K562 (cell line): ENCODE data around the gene HMGB3. TPM values are rescaled to one million over a fixed set of nuclear protein-coding genes. Genes with fewer than 3 reads are reported as not detected.

ENCODE experiments used
- ATAC-seq: fragments of 200-7000 bp; cut with Tn5 transposase; 3 replicates; pipeline ENCODE4 v1.9.1; 2020; ENCODE audit warnings: moderate library complexity
- BruUV-seq: library from RNA; stranded (reverse); fragments of 400-500 nt; replicated peaks from 2 replicates; lab custom pipeline; 2021; lab: Mats Ljungman, UMichigan
- CTCF ChIA-PET: fragments of 300-600 bp; formaldehyde crosslinking; extraction: SDS; loops from one replicate; lab custom pipeline; 2021; ENCODE audit warnings: low intra/inter-chr PET ratio; lab: Yijun Ruan, JAX
- POLR2A ChIA-PET: fragments of 300-600, 350-650 bp; sonication (Branson Sonifier 250); formaldehyde crosslinking; extraction: SDS; loops from one replicate; lab custom pipeline; 2021; ENCODE audit warnings: antibody characterized with exemption, inconsistent platforms; lab: Yijun Ruan, JAX
- DNase-seq, 4 experiments: peaks; one replicate each; pipeline versions ENCODE4 v3.0.0 to v3.0.0-alpha.2; 2011 to 2018; ENCODE audit warnings: low spot score in 3 of 4, mixed read lengths in 3 of 4; ENCODE audit errors: extremely low read depth in 1 of 4
- FAIRE-seq: peaks from 2 replicates; lab custom pipeline; 2011; peaks lifted over from hg19 to GRCh38; lab: Jason Lieb, UNC
- H2AFZ ChIP-seq: 2 replicates; pipeline ENCODE4 v1.6.0; 2011; ENCODE audit warnings: low read depth, low read length, control low read depth, inconsistent platforms
- H3K27ac ChIP-seq: fragments of 200-600 bp; 3 replicates; pipeline ENCODE4 v1.8.0; 2011; ENCODE audit warnings: low read depth, mild to moderate bottlenecking, control low read depth, inconsistent platforms, low read length, moderate library complexity, mixed read lengths; ENCODE audit errors: extremely low read depth
- H3K27me3 ChIP-seq, 2 experiments: fragments of 300-600 bp in 1 of 2; 2 replicates in 1 of 2; 3 replicates in 1 of 2; pipeline versions ENCODE4 v1.6.0 to v1.8.0; 2011; ENCODE audit warnings: inconsistent platforms in 2 of 2, low read length in 2 of 2, mild to moderate bottlenecking in 1 of 2, mixed read lengths in 1 of 2, moderate library complexity in 1 of 2; ENCODE audit not compliant: control insufficient read depth in 2 of 2, insufficient read depth in 2 of 2
- H3K36me3 ChIP-seq: fragments of 300-600 bp; 3 replicates; pipeline ENCODE4 v1.8.0; 2011; ENCODE audit warnings: mild to moderate bottlenecking, low read length, inconsistent platforms; ENCODE audit not compliant: control insufficient read depth, insufficient read depth
- H3K4me1 ChIP-seq, 2 experiments: fragments of 200-600 bp in 1 of 2; replicated peaks in 1 of 2; 2 replicates in 1 of 2; 3 replicates in 1 of 2; pipeline versions ENCODE4 v1.5.1 to v1.8.0; 2011; ENCODE audit warnings: inconsistent platforms in 2 of 2, low read length in 2 of 2, mild to moderate bottlenecking in 1 of 2, mixed read lengths in 1 of 2, moderate library complexity in 1 of 2; ENCODE audit not compliant: control insufficient read depth in 2 of 2, insufficient read depth in 2 of 2
- H3K4me2 ChIP-seq: 2 replicates; pipeline ENCODE4 v1.6.1; 2011; ENCODE audit warnings: low read length, control low read depth, inconsistent platforms, mixed read lengths; ENCODE audit not compliant: insufficient read depth
- H3K4me3 ChIP-seq: fragments of 200-600 bp; sonication (generic), shearing (Covaris generic); 2 replicates; pipeline ENCODE4 v1.5.1; 2016; ENCODE audit warnings: control low read depth, inconsistent platforms
- H3K79me2 ChIP-seq: fragments of 200-600 bp; 3 replicates; pipeline ENCODE4 v1.8.0; 2011; ENCODE audit warnings: low read length, inconsistent platforms; ENCODE audit not compliant: control insufficient read depth, insufficient read depth
- H3K9ac ChIP-seq, 2 experiments: 2 replicates each; pipeline versions ENCODE4 v1.6.0 to v1.6.1; 2011; ENCODE audit warnings: low read depth in 2 of 2, low read length in 2 of 2, control low read depth in 1 of 2, inconsistent platforms in 1 of 2, mild to moderate bottlenecking in 1 of 2, mixed read lengths in 1 of 2; ENCODE audit not compliant: insufficient read depth in 1 of 2
- H3K9me1 ChIP-seq: one replicate; pipeline ENCODE4 v1.6.0; 2011; ENCODE audit warnings: inconsistent platforms, mild to moderate bottlenecking, low read length, moderate library complexity; ENCODE audit not compliant: control insufficient read depth, insufficient read depth
- H3K9me3 ChIP-seq: replicated peaks from 2 replicates; pipeline ENCODE4 v1.5.1; 2011; ENCODE audit warnings: low read depth, low read length, inconsistent platforms; ENCODE audit not compliant: control insufficient read depth, insufficient read depth
- H4K20me1 ChIP-seq: replicated peaks from 2 replicates; pipeline ENCODE4 v1.6.1; 2011; ENCODE audit warnings: low read length, inconsistent platforms, mixed read lengths; ENCODE audit not compliant: control insufficient read depth, insufficient read depth
- BACH1 ChIP-seq: fragments of 200-800 bp; sonication (Bioruptor generic); IDR thresholded peaks from 2 replicates; pipeline ENCODE4 v1.6.1; 2016; ENCODE audit warnings: missing genetic modification characterization, missing compliant biosample characterization
- CEBPB ChIP-seq: fragments of 450-650 bp; IDR thresholded peaks from 2 replicates; pipeline ENCODE4 v1.6.1; 2016; ENCODE audit warnings: missing genetic modification characterization, missing compliant biosample characterization
- SMAD3 ChIP-seq: fragments of 450-650 bp; formaldehyde crosslinking; conservative IDR thresholded peaks from 2 replicates; pipeline ENCODE4 v1.4.0; 2020; ENCODE audit warnings: mild to moderate bottlenecking
- WGBS: fragments of 100-300 bp; shearing (Covaris generic); methylation state at CpG from one replicate; pipeline ENCODE4 v1.1.6; 2016; ENCODE audit warnings: low coverage, mixed read lengths; ENCODE audit not compliant: insufficient coverage; ENCODE audit errors: missing lambda C conversion rate; 5-methylcytosine and 5-hydroxymethylcytosine counted together
- in situ Hi-C: fragments of 300-500 bp; cut with MboI; formaldehyde crosslinking; loops from 4 replicates; pipeline ENCODE4 v1.15.0; 2018; ENCODE audit warnings: inconsistent platforms, mixed read lengths
- intact Hi-C: fragments of 100-400 bp; cut with micrococcal nuclease; formaldehyde crosslinking; loops from 2 replicates; pipeline ENCODE4 v1.14.2; 2022
- polyA plus RNA-seq, 8 experiments: library from polyadenylated mRNA; depleted of rRNA in 4 of 8; stranded (reverse) in 5 of 8; unstranded in 3 of 8; fragments of >200 nt; fragmentation: Nextera tagmentation in 2 of 8; fragmentation: Illumina TruSeq in 1 of 8; extraction: Ambion mirVana in 2 of 8; extraction: Trizol in 1 of 8; gene quantifications; 2 replicates each; pipeline versions ENCODE4 v1.2.1 to v1.2.3, GENCODE V29; 2011 to 2014; ENCODE audit warnings: inconsistent platforms in 1 of 8, missing spikeins in 1 of 8
- total RNA-seq, 7 experiments: library from RNA; depleted of rRNA in 6 of 7; stranded (reverse); fragments of >200 nt in 6 of 7; fragmentation: Illumina TruSeq in 2 of 7; extraction: Trizol in 2 of 7; gene quantifications; 2 replicates each; pipeline versions ENCODE4 v1.2.1 to v1.2.3, GENCODE V29; 2011 to 2021; ENCODE audit warnings: low replicate concordance in 1 of 7
- TF ChIP-seq, protein P1 (sequence below): fragments of 450-650 bp; IDR thresholded peaks from 2 replicates; pipeline ENCODE4 v1.6.1; 2017; ENCODE audit warnings: antibody characterized with exemption, mild to moderate bottlenecking
- TF ChIP-seq, protein P2 (sequence below), 2 experiments: fragments of 450-650 bp; IDR thresholded peaks; 2 replicates each; pipeline ENCODE4 v1.6.1; 2018; ENCODE audit warnings: mild to moderate bottlenecking in 2 of 2, low read depth in 1 of 2; ENCODE audit not compliant: partially characterized antibody in 2 of 2

Gene HMGB3
- total and polyA plus RNA-seq, 9 of the 15 experiments (the other 6 are each of a cell fraction or from before 2014, with no cell fraction given): 36.7 to 168 (median 117) TPM

- TF ChIP-seq, protein P1, sequence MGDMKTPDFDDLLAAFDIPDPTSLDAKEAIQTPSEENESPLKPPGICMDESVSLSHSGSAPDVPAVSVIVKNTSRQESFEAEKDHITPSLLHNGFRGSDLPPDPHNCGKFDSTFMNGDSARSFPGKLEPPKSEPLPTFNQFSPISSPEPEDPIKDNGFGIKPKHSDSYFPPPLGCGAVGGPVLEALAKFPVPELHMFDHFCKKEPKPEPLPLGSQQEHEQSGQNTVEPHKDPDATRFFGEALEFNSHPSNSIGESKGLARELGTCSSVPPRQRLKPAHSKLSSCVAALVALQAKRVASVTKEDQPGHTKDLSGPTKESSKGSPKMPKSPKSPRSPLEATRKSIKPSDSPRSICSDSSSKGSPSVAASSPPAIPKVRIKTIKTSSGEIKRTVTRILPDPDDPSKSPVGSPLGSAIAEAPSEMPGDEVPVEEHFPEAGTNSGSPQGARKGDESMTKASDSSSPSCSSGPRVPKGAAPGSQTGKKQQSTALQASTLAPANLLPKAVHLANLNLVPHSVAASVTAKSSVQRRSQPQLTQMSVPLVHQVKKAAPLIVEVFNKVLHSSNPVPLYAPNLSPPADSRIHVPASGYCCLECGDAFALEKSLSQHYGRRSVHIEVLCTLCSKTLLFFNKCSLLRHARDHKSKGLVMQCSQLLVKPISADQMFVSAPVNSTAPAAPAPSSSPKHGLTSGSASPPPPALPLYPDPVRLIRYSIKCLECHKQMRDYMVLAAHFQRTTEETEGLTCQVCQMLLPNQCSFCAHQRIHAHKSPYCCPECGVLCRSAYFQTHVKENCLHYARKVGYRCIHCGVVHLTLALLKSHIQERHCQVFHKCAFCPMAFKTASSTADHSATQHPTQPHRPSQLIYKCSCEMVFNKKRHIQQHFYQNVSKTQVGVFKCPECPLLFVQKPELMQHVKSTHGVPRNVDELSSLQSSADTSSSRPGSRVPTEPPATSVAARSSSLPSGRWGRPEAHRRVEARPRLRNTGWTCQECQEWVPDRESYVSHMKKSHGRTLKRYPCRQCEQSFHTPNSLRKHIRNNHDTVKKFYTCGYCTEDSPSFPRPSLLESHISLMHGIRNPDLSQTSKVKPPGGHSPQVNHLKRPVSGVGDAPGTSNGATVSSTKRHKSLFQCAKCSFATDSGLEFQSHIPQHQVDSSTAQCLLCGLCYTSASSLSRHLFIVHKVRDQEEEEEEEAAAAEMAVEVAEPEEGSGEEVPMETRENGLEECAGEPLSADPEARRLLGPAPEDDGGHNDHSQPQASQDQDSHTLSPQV: no peak
- peak; percentile 72; the same call in 1 of the 2 replicates for TF ChIP-seq BACH1 (tag)
- no peak for TF ChIP-seq CEBPB (tag)
These were observed 28.2 kb upstream of the HMGB3 start (continued) for GRCh38 chrX:150954951-150955350.

- Histone ChIP-seq H3K4me1 (peaks cover 4% of the 10 kb centered on the region in 2 experiments; a peak in 2 of 5 replicates), H3K9me3 (no peaks in the 10 kb centered on the region), H3K9ac (no peak overlapping the region), H3K9me1 (no peaks in the 10 kb centered on the region), H3K27me3 (peaks cover 0 to 11% of the 10 kb centered on the region in 2 experiments; a peak in 2 of 5 replicates), H3K4me3 (no peak overlapping the region), H3K27ac (no peak overlapping the region), H3K4me2 (no peak overlapping the region), H4K20me1 (no peaks in the 10 kb centered on the region; the same call in 1 of the 2 replicates), H3K79me2 (no peaks in the 10 kb centered on the region), H2AFZ (no peak overlapping the region), H3K36me3 (no peaks in the 10 kb centered on the region)
- intact Hi-C loops (no loop called here), in situ Hi-C loops (no loop called here)
- ChIA-PET POLR2A (no interaction called here), CTCF (no interaction called here)
- no peak for FAIRE-seq
- DNase-seq: no peak
- TF ChIP-seq, protein P2, sequence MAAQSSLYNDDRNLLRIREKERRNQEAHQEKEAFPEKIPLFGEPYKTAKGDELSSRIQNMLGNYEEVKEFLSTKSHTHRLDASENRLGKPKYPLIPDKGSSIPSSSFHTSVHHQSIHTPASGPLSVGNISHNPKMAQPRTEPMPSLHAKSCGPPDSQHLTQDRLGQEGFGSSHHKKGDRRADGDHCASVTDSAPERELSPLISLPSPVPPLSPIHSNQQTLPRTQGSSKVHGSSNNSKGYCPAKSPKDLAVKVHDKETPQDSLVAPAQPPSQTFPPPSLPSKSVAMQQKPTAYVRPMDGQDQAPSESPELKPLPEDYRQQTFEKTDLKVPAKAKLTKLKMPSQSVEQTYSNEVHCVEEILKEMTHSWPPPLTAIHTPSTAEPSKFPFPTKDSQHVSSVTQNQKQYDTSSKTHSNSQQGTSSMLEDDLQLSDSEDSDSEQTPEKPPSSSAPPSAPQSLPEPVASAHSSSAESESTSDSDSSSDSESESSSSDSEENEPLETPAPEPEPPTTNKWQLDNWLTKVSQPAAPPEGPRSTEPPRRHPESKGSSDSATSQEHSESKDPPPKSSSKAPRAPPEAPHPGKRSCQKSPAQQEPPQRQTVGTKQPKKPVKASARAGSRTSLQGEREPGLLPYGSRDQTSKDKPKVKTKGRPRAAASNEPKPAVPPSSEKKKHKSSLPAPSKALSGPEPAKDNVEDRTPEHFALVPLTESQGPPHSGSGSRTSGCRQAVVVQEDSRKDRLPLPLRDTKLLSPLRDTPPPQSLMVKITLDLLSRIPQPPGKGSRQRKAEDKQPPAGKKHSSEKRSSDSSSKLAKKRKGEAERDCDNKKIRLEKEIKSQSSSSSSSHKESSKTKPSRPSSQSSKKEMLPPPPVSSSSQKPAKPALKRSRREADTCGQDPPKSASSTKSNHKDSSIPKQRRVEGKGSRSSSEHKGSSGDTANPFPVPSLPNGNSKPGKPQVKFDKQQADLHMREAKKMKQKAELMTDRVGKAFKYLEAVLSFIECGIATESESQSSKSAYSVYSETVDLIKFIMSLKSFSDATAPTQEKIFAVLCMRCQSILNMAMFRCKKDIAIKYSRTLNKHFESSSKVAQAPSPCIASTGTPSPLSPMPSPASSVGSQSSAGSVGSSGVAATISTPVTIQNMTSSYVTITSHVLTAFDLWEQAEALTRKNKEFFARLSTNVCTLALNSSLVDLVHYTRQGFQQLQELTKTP (IDR thresholded peaks at IDR 0.05; ENCODE audit: low read depth in 1 of 2, partially characterized antibody in 2 of 2): peak in 1 of 2 experiments; percentile 96
- no peak for TF ChIP-seq SMAD3
- ATAC-seq: no peak
- BruUV-seq: no TSS peak
- WGBS: 13% methylated on average over 2 of the region's 2 CpGs
These were observed 27.5 kb upstream of the HMGB3 start for GRCh38 chrX:150955590-150955989.
